GM21619 (cell line): ENCODE measurements around the gene NLRP14.
A peak's percentile ranks its signal among the peaks of the same experiment; 100 is the strongest.

Experiments
- ATAC-seq: cut with Tn5 transposase; IDR thresholded peaks from one replicate; pipeline ENCODE4 v1.9.1; 2021; ENCODE audit not compliant: unreplicated experiment

Gene NLRP14, protein sequence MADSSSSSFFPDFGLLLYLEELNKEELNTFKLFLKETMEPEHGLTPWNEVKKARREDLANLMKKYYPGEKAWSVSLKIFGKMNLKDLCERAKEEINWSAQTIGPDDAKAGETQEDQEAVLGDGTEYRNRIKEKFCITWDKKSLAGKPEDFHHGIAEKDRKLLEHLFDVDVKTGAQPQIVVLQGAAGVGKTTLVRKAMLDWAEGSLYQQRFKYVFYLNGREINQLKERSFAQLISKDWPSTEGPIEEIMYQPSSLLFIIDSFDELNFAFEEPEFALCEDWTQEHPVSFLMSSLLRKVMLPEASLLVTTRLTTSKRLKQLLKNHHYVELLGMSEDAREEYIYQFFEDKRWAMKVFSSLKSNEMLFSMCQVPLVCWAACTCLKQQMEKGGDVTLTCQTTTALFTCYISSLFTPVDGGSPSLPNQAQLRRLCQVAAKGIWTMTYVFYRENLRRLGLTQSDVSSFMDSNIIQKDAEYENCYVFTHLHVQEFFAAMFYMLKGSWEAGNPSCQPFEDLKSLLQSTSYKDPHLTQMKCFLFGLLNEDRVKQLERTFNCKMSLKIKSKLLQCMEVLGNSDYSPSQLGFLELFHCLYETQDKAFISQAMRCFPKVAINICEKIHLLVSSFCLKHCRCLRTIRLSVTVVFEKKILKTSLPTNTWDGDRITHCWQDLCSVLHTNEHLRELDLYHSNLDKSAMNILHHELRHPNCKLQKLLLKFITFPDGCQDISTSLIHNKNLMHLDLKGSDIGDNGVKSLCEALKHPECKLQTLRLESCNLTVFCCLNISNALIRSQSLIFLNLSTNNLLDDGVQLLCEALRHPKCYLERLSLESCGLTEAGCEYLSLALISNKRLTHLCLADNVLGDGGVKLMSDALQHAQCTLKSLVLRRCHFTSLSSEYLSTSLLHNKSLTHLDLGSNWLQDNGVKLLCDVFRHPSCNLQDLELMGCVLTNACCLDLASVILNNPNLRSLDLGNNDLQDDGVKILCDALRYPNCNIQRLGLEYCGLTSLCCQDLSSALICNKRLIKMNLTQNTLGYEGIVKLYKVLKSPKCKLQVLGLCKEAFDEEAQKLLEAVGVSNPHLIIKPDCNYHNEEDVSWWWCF

DNA sequence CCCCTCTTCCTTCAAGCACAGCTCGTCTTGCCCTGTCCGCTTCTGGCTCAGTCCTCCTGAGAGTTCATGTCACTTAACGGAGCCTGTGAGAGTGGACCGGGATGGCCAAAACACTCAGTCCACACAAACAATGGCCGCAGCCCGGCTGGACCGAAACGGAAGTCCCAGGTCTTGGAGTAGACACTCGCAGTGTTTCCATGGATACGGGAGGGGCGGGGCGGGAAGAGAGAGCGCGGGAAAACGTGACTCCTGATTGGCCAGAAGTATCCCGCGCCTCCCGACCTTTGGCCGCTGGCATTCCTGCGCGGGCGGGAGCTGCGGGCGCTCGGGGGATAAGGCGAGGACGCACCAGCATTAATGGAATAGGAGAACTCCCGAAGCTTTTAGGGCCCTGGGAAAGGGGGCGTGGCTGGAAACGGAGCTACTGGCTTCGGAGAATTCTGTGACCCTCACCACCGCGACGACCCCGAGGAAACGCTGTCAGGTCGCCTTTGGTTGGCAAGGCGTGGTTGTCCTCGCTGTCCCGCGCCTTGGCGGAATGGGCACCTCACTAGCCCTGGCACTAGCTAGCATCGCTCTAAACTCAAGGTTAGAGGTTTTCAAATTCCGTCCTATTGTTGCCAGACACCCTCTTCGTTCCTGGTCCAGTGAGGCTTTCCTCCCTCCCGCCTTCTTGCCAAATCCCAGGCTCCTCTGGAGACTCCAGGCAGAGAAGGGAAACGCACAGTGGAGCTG lies at the start of gene NLRP14, which contains the start of gene ZNF214:
Gene NLRP14 (plus strand): TSS at position 297 of the 735 bp plus-strand sequence. CDS start 18,108 bp downstream, outside the sequence.
Gene ZNF214 (minus strand): TSS at position 164 of the 735 bp plus-strand sequence. CDS start 17,511 bp downstream, outside the sequence.
- ATAC-seq = peak; percentile 54

DNA sequence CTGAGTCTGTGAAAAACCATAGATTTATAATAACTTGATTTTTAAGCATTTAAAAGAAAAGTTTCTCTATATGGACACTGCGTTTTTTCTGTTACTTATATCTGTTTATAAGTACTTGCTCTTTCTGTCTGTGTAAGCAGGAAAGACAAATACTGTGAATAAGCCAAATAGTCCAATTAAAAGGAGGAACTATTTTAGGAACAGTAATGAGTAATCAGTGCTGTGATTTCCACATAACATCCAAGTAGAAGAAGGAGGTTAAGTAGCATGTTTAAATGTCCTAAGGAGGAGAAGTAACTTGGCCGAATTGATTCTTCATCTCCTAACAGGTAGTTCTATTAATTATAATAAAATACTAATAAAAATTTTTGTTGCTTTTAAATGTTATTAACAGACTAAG lies 40.9 kb upstream of the NLRP14 start:
- ATAC-seq = no peak

DNA sequence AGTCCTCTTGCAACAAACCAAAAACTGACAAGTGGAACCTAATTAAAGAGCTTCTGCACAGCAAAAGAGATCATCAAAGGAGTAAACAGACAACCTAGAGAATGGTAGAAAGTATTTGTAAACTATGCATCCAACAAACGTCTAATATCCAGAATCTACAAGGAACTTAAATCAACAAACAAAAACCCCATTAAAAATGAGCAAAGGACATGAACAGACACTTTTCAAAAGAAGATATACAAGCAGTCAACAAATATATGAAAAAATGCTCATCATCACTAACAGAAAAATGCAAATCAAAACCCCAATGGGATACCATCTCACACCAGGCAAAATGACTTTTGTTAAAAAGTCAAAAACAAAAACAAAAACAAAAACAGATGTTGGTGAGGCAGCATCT lies 33.8 kb upstream of the NLRP14 start:
- ATAC-seq = no peak

DNA sequence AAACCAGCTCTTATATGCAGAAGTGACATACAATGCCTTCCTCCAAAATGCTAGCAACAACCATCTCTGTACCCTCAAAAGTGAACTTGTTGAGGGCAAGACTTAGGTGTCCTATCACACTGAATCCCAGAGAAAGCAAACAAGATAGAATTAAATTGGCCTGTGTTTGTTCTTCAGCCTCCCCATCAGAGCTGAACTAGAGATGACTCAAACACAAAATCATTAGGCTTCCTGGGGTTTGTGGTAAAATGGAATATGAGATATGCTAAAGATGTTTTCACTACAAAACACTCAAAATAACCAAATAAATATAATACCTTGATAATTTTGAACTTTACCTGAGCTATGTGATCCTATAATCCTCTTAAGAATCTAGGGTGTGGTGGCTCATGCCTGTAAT lies 31.8 kb upstream of the NLRP14 start:
- no peak for ATAC-seq

DNA sequence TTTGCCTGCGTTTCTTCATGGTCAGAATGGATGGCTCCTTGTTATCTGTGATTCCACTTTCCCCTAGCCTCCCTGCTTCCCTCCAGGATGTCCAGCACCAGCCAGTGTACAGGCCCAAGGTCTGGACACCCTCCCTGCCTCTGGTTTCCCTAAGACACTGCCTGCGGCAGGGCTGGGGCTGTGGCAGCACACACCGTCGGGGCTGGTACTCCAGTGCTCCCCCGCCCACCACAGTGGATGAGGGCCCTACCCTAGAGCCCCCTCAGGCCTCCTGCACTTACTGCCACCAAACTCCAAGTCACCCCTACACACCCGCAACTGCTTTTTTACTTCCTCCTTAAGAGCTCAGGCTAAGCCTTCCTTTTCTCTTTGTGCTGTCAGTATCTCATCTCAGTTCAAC lies 29.1 kb upstream of the NLRP14 start:
- ATAC-seq = no peak

DNA sequence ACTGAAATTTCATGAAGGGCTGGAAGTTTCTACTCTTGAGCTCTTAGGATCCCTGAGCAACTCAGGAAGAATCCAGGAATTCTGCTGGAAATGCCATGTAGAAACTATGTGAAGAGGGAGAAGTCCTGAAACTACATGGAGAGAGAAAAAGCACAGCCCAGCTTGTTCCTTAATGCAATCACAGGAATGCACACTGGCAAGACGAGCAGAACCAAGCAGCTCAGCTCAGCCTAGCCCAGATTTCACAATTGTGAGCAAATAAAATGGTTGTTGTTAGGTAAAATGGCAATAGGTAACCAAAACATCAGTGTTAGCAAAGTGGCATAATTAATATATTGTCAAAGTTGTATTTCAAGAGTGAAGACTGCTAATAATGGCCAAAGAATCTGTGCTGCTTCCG lies 28.3 kb upstream of the NLRP14 start:
- no peak for ATAC-seq

DNA sequence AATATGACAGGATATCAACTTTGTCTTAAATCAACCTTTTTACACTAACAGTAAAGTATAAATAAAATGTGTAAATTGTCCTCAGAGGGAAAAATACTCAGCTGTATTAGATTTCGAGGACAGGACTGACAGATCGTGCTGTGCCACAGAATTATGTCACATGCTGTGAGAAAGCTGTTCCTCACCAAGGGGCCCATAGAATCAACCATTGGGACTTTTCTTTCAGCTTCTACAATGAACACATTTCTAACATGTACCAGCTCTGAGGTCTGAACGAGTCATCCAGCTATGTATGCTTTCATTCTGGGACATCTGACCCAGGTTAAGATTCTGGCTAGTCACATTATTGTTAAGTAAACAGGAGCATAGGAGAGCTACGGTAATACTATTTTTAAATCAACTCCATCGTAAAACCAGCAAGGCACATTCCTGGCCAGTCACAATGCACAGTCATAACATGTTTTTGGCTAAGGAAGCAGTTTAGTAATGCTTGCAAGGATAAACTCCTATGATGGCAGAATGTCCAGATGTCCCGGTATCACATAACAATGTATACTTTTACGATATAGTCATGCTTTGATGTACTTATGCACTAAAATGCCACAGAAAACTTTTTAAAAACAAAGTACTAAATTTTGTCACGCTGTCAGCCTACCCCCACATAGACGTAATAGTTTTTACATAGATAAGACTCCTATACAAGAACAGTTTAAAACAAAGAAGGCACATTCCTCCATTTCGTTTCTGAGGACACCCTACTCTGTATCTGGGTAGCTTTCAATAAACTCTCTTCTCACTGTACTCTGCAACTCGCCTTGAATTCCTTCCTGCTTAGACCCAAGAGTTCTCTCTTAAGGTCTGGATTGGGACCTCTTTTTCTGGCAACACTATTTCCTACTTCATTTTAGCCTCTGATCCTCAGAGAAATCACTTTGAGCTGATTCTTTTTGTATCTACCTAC lies 27.5 kb upstream of the NLRP14 start:
- no peak for ATAC-seq

DNA sequence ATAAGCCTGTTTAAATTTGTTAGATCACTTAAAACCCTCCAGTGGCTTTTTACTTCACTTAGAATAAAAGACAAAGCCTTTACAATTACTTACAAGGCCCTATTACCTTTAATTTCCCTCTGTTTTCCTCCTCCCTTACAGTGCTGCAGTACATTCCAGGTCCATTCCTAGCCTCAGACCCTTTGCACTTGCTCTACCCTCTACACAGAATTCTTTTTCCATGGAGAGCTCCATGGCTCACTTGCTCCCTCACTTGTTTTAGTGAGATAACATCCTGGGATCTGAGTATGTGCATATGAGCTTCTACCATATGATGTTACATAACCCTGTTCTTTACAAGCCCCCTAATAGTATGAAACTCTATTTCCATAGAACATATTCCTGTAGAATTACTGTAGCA lies 24.6 kb upstream of the NLRP14 start:
- no peak for ATAC-seq

DNA sequence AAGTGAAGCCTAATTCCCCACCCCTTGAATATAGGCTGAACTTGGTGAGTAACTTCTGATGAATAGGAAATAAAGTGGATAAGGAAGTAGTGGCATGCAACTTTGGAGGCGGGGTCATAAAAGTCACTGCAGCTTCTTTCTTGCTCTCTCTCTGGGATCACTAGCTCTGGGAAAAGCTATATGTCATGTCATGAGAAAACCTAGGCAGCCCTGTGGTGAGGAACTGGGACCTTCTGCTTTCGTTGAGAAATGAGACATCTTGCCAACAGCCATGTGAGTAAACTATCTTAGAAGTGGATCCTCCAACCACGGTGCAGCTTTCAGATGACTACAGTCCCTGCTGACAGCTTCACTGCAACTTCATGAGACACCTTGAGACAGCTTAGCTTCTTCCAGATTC lies 15.8 kb upstream of the NLRP14 start:
- no peak for ATAC-seq

DNA sequence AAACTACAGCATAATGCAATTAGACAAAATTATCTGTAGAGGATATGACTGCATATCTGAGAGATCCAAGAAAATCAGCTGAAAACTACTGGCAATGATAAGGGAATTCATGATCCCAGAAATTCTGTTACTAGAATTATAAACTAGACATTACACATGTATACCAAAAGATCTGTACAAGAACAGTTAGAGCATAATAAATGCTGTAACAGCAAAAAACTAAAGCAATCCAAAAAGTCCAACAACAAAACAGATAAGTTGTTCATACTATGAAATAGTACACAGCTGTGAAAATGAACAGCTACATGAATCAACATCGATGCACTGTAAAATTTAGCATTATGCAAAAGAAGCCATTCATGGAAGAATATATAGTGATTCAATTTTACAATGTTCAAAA lies 6.2 kb upstream of the NLRP14 start:
- no peak for ATAC-seq

DNA sequence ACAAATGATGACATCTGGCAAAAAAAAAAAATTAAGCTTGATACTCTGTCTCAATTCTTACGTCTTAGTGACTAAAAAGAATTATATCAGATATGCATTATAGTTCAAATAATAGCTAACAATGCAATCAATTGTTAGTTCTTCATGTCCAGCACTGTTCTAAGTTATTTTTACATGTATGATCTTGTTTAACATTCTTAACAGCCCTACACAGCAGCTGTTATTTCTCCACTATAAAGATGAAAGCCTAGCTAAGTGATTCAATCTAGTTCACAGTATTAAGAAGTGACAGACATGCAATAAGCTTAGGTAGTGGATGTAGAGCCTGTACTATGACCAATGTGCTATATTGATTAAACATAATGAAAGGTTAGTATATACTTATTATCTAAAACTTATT lies 4.3 kb upstream of the NLRP14 start:
- ATAC-seq = no peak

DNA sequence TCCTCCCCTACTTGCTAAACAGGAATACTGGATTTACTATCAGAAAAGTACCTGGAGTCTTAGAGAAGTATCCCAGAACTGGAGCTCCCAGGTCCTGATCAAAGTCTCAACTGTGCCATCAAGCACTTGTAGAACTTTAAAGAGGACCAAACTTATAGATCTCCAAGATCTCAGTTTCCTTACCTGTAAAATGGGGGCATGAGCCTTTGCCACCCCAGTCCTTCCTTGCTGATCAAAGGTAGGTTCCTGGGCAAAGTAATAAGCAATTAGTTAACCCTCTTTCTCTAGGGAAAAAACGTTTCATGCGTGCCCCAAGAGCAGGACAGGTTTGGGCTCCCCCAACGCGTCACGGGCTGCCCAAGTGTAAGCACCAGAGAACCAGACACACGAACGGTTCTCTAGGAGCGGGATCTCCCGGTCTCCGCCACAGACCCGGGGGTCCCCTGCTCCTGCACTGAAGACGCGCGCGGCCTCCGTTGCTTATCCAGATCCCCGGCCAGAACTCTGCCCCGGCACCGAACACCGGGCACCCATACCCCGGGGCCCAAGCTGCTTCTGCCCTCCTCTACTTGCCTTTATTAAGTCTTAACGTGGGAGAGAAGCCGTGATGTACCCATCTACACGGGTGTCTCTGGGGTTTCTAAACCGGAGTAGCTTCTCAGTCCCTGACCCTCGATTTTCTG lies 638 bp upstream of the NLRP14 start:
- ATAC-seq = peak; percentile 24

DNA sequence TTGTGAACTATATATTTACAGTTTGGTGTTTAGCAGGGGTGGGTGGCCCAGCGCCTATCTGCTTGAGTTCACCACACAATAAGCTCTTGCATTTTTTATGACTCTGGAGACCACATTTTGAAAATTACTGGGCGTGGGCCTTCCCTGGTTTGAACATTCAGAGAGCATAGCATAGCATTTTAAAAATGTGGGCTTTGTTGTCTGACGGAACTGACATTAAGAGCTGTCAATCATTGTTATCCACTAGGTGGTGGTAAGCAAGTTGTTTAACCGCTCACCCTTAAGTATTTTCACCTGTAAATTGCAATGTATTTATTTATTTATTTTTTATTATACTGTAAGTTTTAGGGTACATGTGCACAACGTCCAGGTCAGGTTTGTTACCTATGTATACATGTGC lies 1.0 kb downstream of the NLRP14 start:
- no peak for ATAC-seq

DNA sequence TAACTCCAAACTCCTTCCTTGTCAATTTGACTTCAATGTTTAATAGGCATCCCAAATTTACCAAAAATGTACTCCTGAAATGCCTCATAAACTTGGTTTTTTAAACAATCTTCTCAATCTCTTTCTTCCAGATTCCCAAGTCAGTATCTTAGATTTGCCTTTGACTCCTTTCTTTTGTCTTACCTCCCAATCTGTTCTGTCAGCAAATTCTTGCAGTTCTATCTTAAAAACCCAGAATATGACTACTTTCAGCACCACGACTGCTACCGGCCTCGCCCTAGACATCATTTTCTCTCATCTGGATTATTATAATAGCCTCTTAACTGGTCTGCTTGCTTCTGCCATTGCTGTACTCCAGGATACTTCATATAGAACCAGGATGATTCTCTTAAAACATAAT lies 7.9 kb downstream of the NLRP14 start:
- ATAC-seq = no peak

DNA sequence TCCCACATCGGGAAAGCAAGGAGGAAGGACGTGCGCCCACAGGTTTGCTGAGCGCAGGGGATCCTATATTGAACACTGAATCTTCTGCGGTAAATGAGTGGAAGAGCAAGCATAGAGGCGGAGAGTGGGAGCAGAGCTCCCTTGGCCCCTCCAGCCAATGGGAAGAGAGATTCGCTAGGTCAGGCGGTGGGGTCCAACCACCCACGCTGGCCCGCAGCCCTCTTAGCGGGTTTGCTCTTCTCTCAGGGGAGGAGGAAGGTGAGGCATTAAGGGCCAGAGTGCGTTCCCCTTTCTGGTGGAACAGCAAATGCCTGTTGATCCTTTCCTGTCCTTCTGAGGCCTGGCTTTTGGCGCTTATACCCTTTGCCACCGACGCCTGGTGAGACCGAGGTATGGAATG lies 10.6 kb downstream of the NLRP14 start:
- no peak for ATAC-seq

DNA sequence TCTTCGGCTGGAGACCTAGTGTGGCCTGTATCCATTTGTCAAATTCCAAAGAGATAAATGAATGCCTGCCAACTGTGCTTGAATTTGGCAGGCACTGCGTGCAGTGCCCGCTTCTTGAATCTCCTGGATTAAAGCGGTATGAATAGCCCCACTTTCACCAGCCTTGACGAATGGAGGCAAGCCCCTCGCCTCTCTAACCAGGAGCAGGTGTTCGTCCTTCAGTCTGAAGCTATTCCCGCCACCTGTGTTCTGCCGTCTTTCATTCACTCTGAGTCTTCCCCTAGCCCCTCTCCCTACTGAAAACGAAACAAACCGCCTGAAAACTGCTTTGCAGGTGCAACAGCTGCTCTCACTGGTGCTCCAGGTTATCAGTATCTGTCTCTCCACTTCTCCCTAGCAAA lies 11.2 kb downstream of the NLRP14 start:
- no peak for ATAC-seq

DNA sequence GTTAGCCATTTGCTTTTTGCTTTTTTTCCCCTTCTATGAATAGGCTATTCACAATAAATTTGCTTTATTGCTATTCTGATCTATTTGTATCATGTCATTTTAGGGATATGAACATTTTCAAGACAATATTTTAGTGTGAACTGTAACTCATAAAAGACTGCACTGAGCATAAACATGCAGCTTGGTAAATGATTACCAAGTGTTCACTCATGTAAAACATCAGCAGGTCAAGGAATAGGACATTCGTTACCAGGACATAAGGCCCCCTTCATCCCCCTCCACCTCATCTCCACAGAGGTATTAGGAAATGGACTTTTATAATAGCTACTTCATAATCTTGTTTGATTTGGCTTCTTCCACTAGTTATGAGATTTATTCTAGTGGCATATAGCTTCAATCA lies 12.4 kb downstream of the NLRP14 start:
- no peak for ATAC-seq

DNA sequence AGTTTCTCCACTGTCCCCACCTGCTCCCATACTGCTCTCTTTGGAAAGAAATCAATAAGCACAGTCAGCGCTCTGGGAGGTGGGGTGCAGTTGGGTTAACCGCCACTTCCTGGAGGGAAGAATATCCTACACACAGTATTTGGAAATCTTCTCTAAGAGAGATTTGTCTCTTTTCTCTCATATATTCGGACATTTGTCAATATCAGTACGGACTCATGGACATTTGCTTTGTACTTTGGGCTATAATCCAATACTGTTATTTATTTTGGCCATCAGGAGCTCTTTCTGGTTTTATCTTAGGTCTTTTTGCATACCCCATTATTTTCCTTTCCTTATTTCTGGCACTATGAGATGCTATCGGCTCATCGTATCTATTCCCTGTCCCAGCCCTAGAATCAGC lies 13.7 kb downstream of the NLRP14 start:
- no peak for ATAC-seq

DNA sequence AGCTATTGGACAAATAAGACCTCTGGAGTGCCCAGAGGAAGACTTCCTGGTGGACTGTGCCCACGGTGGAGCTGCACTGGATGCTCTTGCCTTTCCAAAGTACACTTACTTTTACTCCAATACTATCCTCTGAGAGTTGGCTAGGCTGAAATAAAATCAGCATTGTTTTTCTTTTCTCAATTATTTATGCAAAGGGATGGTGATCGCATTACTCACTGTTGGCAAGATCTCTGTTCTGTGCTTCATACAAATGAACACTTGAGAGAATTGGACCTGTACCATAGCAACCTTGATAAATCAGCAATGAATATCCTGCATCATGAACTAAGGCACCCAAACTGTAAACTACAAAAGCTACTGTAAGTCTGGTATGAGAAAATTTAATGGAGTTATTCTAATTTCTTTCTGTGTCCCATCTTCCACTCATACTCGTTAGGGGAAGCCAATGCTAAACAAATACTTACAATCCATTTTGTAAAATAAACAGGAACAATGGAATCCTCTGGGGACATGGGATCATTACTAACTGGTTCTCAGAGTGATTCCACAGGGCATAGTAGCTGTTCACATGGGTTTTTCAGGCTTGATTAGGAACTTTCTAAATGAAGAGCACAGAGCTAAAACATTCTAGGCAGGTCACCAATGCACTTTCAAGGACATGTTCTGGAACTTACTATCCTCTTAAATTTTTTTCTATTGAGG lies 26.3 kb downstream of the NLRP14 start:
- no peak for ATAC-seq
